ENCODE data around the gene KIF26B.
A peak's percentile ranks its signal among the peaks of the same experiment; 100 is the strongest.

Gene KIF26B

GRCh38 chr1:245154429-245155271 lies at the start of gene KIF26B:
TSS of gene KIF26B (plus strand) at chr1:245154985. CDS start at chr1:245155425, 440 bp downstream.
- H3K4me3 Mint-ChIP-seq = peak within 1 kb of the TSS; percentile 86 to 96
- peak; percentile 34 for ATAC-seq
- peaks cover 40% of the 10 kb centered on the region for H3K4me1 Mint-ChIP-seq
- H3K27ac Mint-ChIP-seq = no peak within 1 kb of the TSS
- H3K27me3 Mint-ChIP-seq = peaks cover 85% of the 10 kb centered on the region
- peaks cover 3 to 9% of the 10 kb centered on the region in 2 donors for H3K9me3 Mint-ChIP-seq
- peak; percentile 38 to 40 for DNase-seq

- ATAC-seq = no peak
- H3K27ac Mint-ChIP-seq = no peak overlapping the region
- no peak overlapping the region for H3K4me3 Mint-ChIP-seq
These were observed 49.7 kb upstream of the KIF26B start for GRCh38 chr1:245105042-245105441.

GRCh38 chr1:245105815-245106410 lies 48.9 kb upstream of the KIF26B start:
- no peak for ATAC-seq
- DNase-seq = no peak
- Mint-ChIP-seq H3K27ac (no peak overlapping the region), H3K27me3 (no peaks in the 10 kb centered on the region), H3K4me3 (no peak overlapping the region), H3K9me3 (no peaks in the 10 kb centered on the region), H3K4me1 (no peaks in the 10 kb centered on the region)

More at GRCh38 chr1:245105042-245105441, 49.7 kb upstream of the KIF26B start:
- Mint-ChIP-seq H3K9me3 (no peaks in the 10 kb centered on the region), H3K4me1 (no peaks in the 10 kb centered on the region), H3K27me3 (no peaks in the 10 kb centered on the region)
- DNase-seq = no peak

GRCh38 chr1:245107776-245108114 lies 47.0 kb upstream of the KIF26B start:
- H3K4me3 Mint-ChIP-seq = no peak overlapping the region
- H3K9me3 Mint-ChIP-seq = no peaks in the 10 kb centered on the region
- H3K27ac Mint-ChIP-seq = peak overlapping the region in 1 of 2 donors; percentile 44
- ATAC-seq = no peak
- H3K4me1 Mint-ChIP-seq = no peaks in the 10 kb centered on the region
- no peaks in the 10 kb centered on the region for H3K27me3 Mint-ChIP-seq
- DNase-seq = no peak

GRCh38 chr1:245108246-245108645 lies 46.5 kb upstream of the KIF26B start:
- Mint-ChIP-seq H3K4me3 (no peak overlapping the region), H3K9me3 (no peaks in the 10 kb centered on the region), H3K27me3 (no peaks in the 10 kb centered on the region), H3K4me1 (no peaks in the 10 kb centered on the region), H3K27ac (no peak overlapping the region)
- ATAC-seq = no peak
- DNase-seq = no peak

- no peaks in the 10 kb centered on the region for H3K4me1 Mint-ChIP-seq
- ATAC-seq (no peak), DNase-seq (no peak)
- H3K27me3 Mint-ChIP-seq = no peaks in the 10 kb centered on the region
- H3K9me3 Mint-ChIP-seq = no peaks in the 10 kb centered on the region
- no peak overlapping the region for H3K27ac Mint-ChIP-seq
- H3K4me3 Mint-ChIP-seq = no peak overlapping the region
These were observed 45.9 kb upstream of the KIF26B start for GRCh38 chr1:245108909-245109308.

- H3K9me3 Mint-ChIP-seq = no peaks in the 10 kb centered on the region
- no peak overlapping the region for H3K27ac Mint-ChIP-seq
- H3K4me1 Mint-ChIP-seq = no peaks in the 10 kb centered on the region
- H3K4me3 Mint-ChIP-seq = no peak overlapping the region
- no peaks in the 10 kb centered on the region for H3K27me3 Mint-ChIP-seq
- ATAC-seq (no peak), DNase-seq (no peak)
These were observed 44.4 kb upstream of the KIF26B start for GRCh38 chr1:245110406-245110805.

GRCh38 chr1:245111073-245111472 lies 43.7 kb upstream of the KIF26B start:
- Mint-ChIP-seq H3K4me3 (no peak overlapping the region), H3K9me3 (no peaks in the 10 kb centered on the region), H3K27ac (no peak overlapping the region), H3K4me1 (no peaks in the 10 kb centered on the region), H3K27me3 (no peaks in the 10 kb centered on the region)
- DNase-seq = no peak
- ATAC-seq = no peak

GRCh38 chr1:245113649-245114048 lies 41.1 kb upstream of the KIF26B start:
- Mint-ChIP-seq H3K9me3 (no peaks in the 10 kb centered on the region), H3K27me3 (no peaks in the 10 kb centered on the region), H3K27ac (no peak overlapping the region), H3K4me1 (no peaks in the 10 kb centered on the region), H3K4me3 (no peak overlapping the region)
- ATAC-seq (no peak), DNase-seq (no peak)

GRCh38 chr1:245116131-245116530 lies 38.7 kb upstream of the KIF26B start:
- Mint-ChIP-seq H3K27me3 (no peaks in the 10 kb centered on the region), H3K27ac (peak overlapping the region in 1 of 2 donors; percentile 13), H3K9me3 (no peaks in the 10 kb centered on the region), H3K4me1 (no peaks in the 10 kb centered on the region), H3K4me3 (no peak overlapping the region)
- no peak for ATAC-seq
- DNase-seq = no peak

GRCh38 chr1:245116751-245117150 lies 38.0 kb upstream of the KIF26B start:
- Mint-ChIP-seq H3K9me3 (no peaks in the 10 kb centered on the region), H3K4me3 (no peak overlapping the region), H3K27me3 (no peaks in the 10 kb centered on the region), H3K27ac (no peak overlapping the region), H3K4me1 (no peaks in the 10 kb centered on the region)
- ATAC-seq (no peak), DNase-seq (no peak)

GRCh38 chr1:245118066-245118465 lies 36.7 kb upstream of the KIF26B start:
- Mint-ChIP-seq H3K4me3 (no peak overlapping the region), H3K27me3 (no peaks in the 10 kb centered on the region), H3K9me3 (no peaks in the 10 kb centered on the region), H3K4me1 (no peaks in the 10 kb centered on the region), H3K27ac (no peak overlapping the region)
- DNase-seq = no peak
- ATAC-seq = no peak

GRCh38 chr1:245118806-245119205 lies 36.0 kb upstream of the KIF26B start:
- Mint-ChIP-seq H3K27ac (no peak overlapping the region), H3K4me3 (no peak overlapping the region), H3K9me3 (no peaks in the 10 kb centered on the region)

GRCh38 chr1:245121523-245121922 lies 33.3 kb upstream of the KIF26B start:
- no peak for ATAC-seq
- no peak overlapping the region for H3K27ac Mint-ChIP-seq
- H3K27me3 Mint-ChIP-seq = no peaks in the 10 kb centered on the region
- no peaks in the 10 kb centered on the region for H3K9me3 Mint-ChIP-seq
- no peaks in the 10 kb centered on the region for H3K4me1 Mint-ChIP-seq
- no peak overlapping the region for H3K4me3 Mint-ChIP-seq
- no peak for DNase-seq

More at GRCh38 chr1:245118806-245119205, 36.0 kb upstream of the KIF26B start:
- no peak for DNase-seq
- no peaks in the 10 kb centered on the region for H3K27me3 Mint-ChIP-seq
- ATAC-seq = no peak
- no peaks in the 10 kb centered on the region for H3K4me1 Mint-ChIP-seq

- H3K9me3 Mint-ChIP-seq = no peaks in the 10 kb centered on the region
- ATAC-seq (no peak), DNase-seq (no peak)
- H3K4me1 Mint-ChIP-seq = no peaks in the 10 kb centered on the region
- no peak overlapping the region for H3K27ac Mint-ChIP-seq
- H3K4me3 Mint-ChIP-seq = no peak overlapping the region
- peaks cover 19% of the 10 kb centered on the region for H3K27me3 Mint-ChIP-seq
These were observed 30.5 kb upstream of the KIF26B start for GRCh38 chr1:245124241-245124640.

- peaks cover 23% of the 10 kb centered on the region for H3K27me3 Mint-ChIP-seq
- no peak for ATAC-seq
- no peak for DNase-seq
- no peak overlapping the region for H3K27ac Mint-ChIP-seq
- no peaks in the 10 kb centered on the region for H3K9me3 Mint-ChIP-seq
- no peak overlapping the region for H3K4me3 Mint-ChIP-seq
- H3K4me1 Mint-ChIP-seq = no peaks in the 10 kb centered on the region
These were observed 30.1 kb upstream of the KIF26B start for GRCh38 chr1:245124644-245125043.

Measured in stimulated activated naive CD8-positive, alpha-beta T cell treated with anti-CD3 and anti-CD28 coated beads, Interleukin-15, amount 100 ng/mL, for 72 hours (primary cell).